ENCODE results near the gene DAPP1. TPM values are rescaled to one million over a fixed set of nuclear protein-coding genes. Genes with fewer than 3 reads are reported as not detected.

The DAPP1 gene
- total and polyA plus RNA-seq, 2 of the 8 experiments (the other 6 are each of a cell fraction or from before 2014, with no cell fraction given): not detected

GRCh38 chr4:99915449-99915848 lies 98.8 kb downstream of the DAPP1 start:
- Histone ChIP-seq H2AK5ac (ENCODE audit: low read depth, low read length) (no peak overlapping the region), H4K8ac (ENCODE audit: extremely low read depth, insufficient read depth, low read length) (no peak overlapping the region), H3K9ac (replicated peaks in 1 of 4; ENCODE audit: extremely low read depth in 1 of 4, low read depth in 3 of 4, low read length in 3 of 4) (no peak overlapping the region), H3K14ac (ENCODE audit: insufficient read length) (no peak overlapping the region), H3K27ac (ENCODE audit: low read depth, low read length) (no peak overlapping the region), H3K4me2 (ENCODE audit: insufficient read depth in 1 of 2, low read depth in 2 of 2, low read length in 2 of 2) (no peak overlapping the region), H3K4me3 (ENCODE audit: extremely low read depth in 1 of 4, insufficient read depth in 2 of 4, low read depth in 3 of 4, low read length in 4 of 4) (no peak overlapping the region), H4K5ac (ENCODE audit: insufficient read length, low read depth, low read length) (no peak overlapping the region), H3K56ac (replicated peaks; ENCODE audit: insufficient read length, low read depth, low read length) (no peak overlapping the region), H2BK120ac (replicated peaks; ENCODE audit: low read depth, low read length) (no peak overlapping the region), H3K18ac (ENCODE audit: extremely low read depth, low read length) (no peak overlapping the region), H4K91ac (replicated peaks; ENCODE audit: insufficient read length, low read length) (no peak overlapping the region), H3K9me3 (ENCODE audit: insufficient read depth in 2 of 2, low read depth in 1 of 2, low read length in 1 of 2) (no peaks in the 10 kb centered on the region), H2BK15ac (ENCODE audit: low read length) (no peak overlapping the region), H3K23me2 (ENCODE audit: low read depth, low read length) (no peaks in the 10 kb centered on the region), H3K36me3 (ENCODE audit: control insufficient read depth in 2 of 4, insufficient read depth in 4 of 4, low read length in 3 of 4) (peaks cover 0 to 5% (median 2%) of the 10 kb centered on the region in 4 experiments; a peak in 2 of 8 replicates), H4K20me1 (replicated peaks in 1 of 2; ENCODE audit: control insufficient read depth in 1 of 2, insufficient read depth in 2 of 2, low read length in 2 of 2) (no peaks in the 10 kb centered on the region), H2BK12ac (ENCODE audit: low read depth, low read length) (no peak overlapping the region), H3K27me3 (replicated peaks in 1 of 4; ENCODE audit: control insufficient read depth in 3 of 4, extremely low read depth in 1 of 4, insufficient read depth in 3 of 4, low read length in 3 of 4) (peaks cover 0 to 1% (median 0%) of the 10 kb centered on the region in 4 experiments; a peak in 1 of 7 replicates), H3K79me2 (ENCODE audit: control insufficient read depth in 1 of 2, insufficient read depth in 2 of 2, low read length in 2 of 2) (no peaks in the 10 kb centered on the region), H3K4me1 (replicated peaks in 1 of 4; ENCODE audit: control insufficient read depth in 3 of 4, insufficient read depth in 4 of 4, low read length in 3 of 4) (no peaks in the 10 kb centered on the region), H2BK20ac (ENCODE audit: low read length) (no peak overlapping the region), H3K23ac (ENCODE audit: insufficient read length) (no peak overlapping the region), H3K4ac (replicated peaks; ENCODE audit: insufficient read length, low read depth, low read length) (no peak overlapping the region), H2BK5ac (ENCODE audit: low read depth, low read length) (no peak overlapping the region), H2AFZ (ENCODE audit: low read length) (no peak overlapping the region), H3K79me1 (ENCODE audit: low read depth, low read length) (peaks cover 2% of the 10 kb centered on the region; the same call in 1 of the 2 replicates)
- no peak for DNase-seq (ENCODE audit: low read depth in 1 of 2, low spot score in 2 of 2)
- 88% methylated on average over 2 of the region's 2 CpGs; no CpG with 5 or more reads in 1 of the 2 experiments for WGBS, 2 experiments (ENCODE audit: extremely low coverage in 1 of 2, insufficient coverage in 1 of 2, insufficient read length in 1 of 2, insufficient replicate concordance in 2 of 2, low coverage in 1 of 2, low lambda C conversion rate in 2 of 2, missing lambda C conversion rate in 1 of 2)
- ChIA-PET CTCF (ENCODE audit: partially characterized antibody) (no interaction called here), POLR2A (ENCODE audit: partially characterized antibody) (no interaction called here)
- no peak for FAIRE-seq
- no peak for TF ChIP-seq GTF2F1 (IDR thresholded peaks at IDR 0.05; ENCODE audit: borderline replicate concordance, low read depth, low read length)
- no peak for TF ChIP-seq EZH2 (IDR thresholded peaks at IDR 0.05; ENCODE audit: low read depth, low read length, severe bottlenecking)

All from H1 (cell line).